Activated CD8-positive, alpha-beta memory T cell treated with anti-CD3 and anti-CD28 coated beads for 36 hours (primary cell): ENCODE results near the gene AKR1C3. TPM values are rescaled to one million over a fixed set of nuclear protein-coding genes. Genes with fewer than 3 reads are reported as not detected.
"Not testable (repeated sequence)": the region's sequence is repeated elsewhere in the genome, so short reads cannot be mapped to it uniquely, and the experiment has no call there.

ENCODE experiments used
- CTCF ChIA-PET: fragments of 350-600 bp; sonication (Branson Sonifier 250); formaldehyde crosslinking; loops from one replicate; lab custom pipeline; 2021; ENCODE audit warnings: antibody characterized with exemption; lab: Charles Lee
- POLR2A ChIA-PET: fragments of 350-600 bp; sonication (Branson Sonifier 250); formaldehyde crosslinking; loops from one replicate; lab custom pipeline; 2021; ENCODE audit warnings: antibody characterized with exemption; lab: Charles Lee
- total RNA-seq, 2 experiments: library from RNA; stranded (reverse); gene quantifications; one replicate each; pipeline ENCODE4 v1.2.3, GENCODE V29; 2021

Gene AKR1C3
- total RNA-seq, 2 experiments from 2014 or later, result not detected

GRCh38 chr10:5081091-5081490 lies 13.1 kb upstream of the AKR1C3 start:
- CTCF ChIA-PET, result no interaction called here
- POLR2A ChIA-PET, result no interaction called here

- ChIA-PET POLR2A (no interaction called here), CTCF (no interaction called here)
Measured at GRCh38 chr10:5088703-5089261, 5.4 kb upstream of the AKR1C3 start.

GRCh38 chr10:5089865-5090264 lies 4.3 kb upstream of the AKR1C3 start:
- ChIA-PET POLR2A (no interaction called here), CTCF (no interaction called here)

- CTCF ChIA-PET, result no interaction called here
- POLR2A ChIA-PET, result no interaction called here
Measured at GRCh38 chr10:5090551-5090950, 3.7 kb upstream of the AKR1C3 start.

GRCh38 chr10:5091196-5091595 lies 3.0 kb upstream of the AKR1C3 start:
- CTCF ChIA-PET, result no interaction called here
- POLR2A ChIA-PET, result no interaction called here

- ChIA-PET POLR2A (no interaction called here), CTCF (interaction anchor here (0.7 kb wide), 1 partner anchor 237 kb away, joined by 4 read pairs; no protein-coding TSS in a partner anchor)
Measured at GRCh38 chr10:5092375-5092774, 1.8 kb upstream of the AKR1C3 start.

- POLR2A ChIA-PET, result no interaction called here
- CTCF ChIA-PET, result interaction anchor here (0.7 kb wide), 1 partner anchor 238 kb away, joined by 4 read pairs; no protein-coding TSS in a partner anchor
Measured at GRCh38 chr10:5092848-5093790, 1.1 kb upstream of the AKR1C3 start.

GRCh38 chr10:5095687-5096086 lies 1.5 kb downstream of the AKR1C3 start:
- ChIA-PET POLR2A (no interaction called here), CTCF (no interaction called here)

GRCh38 chr10:5096108-5096507 lies 1.9 kb downstream of the AKR1C3 start:
- ChIA-PET POLR2A (no interaction called here), CTCF (no interaction called here)

- POLR2A ChIA-PET, result not testable (repeated sequence)
Measured at GRCh38 chr10:5102479-5102878, 8.3 kb downstream of the AKR1C3 start.

GRCh38 chr10:5103481-5103880 lies 9.3 kb downstream of the AKR1C3 start:
- POLR2A ChIA-PET, result no interaction called here
- CTCF ChIA-PET, result no interaction called here

More at GRCh38 chr10:5102479-5102878, 8.3 kb downstream of the AKR1C3 start:
- CTCF ChIA-PET, result not testable (repeated sequence)

- CTCF ChIA-PET, result no interaction called here
- POLR2A ChIA-PET, result no interaction called here
Measured at GRCh38 chr10:5105626-5106025, 11.4 kb downstream of the AKR1C3 start.

- POLR2A ChIA-PET, result no interaction called here
- CTCF ChIA-PET, result no interaction called here
Measured at GRCh38 chr10:5106553-5106952, 12.3 kb downstream of the AKR1C3 start.

- CTCF ChIA-PET, result no interaction called here
- POLR2A ChIA-PET, result no interaction called here
Measured at GRCh38 chr10:5107860-5108526, 13.8 kb downstream of the AKR1C3 start.

- CTCF ChIA-PET, result no interaction called here
- POLR2A ChIA-PET, result no interaction called here
Measured at GRCh38 chr10:5108658-5109416, 14.6 kb downstream of the AKR1C3 start.

- POLR2A ChIA-PET, CTCF ChIA-PET: not testable (repeated sequence)
Measured at GRCh38 chr10:5109861-5110260, 15.6 kb downstream of the AKR1C3 start.

- ChIA-PET POLR2A (no interaction called here), CTCF (no interaction called here)
Measured at GRCh38 chr10:5116621-5117020, 22.4 kb downstream of the AKR1C3 start.

GRCh38 chr10:5117026-5117425 lies 22.8 kb downstream of the AKR1C3 start:
- ChIA-PET CTCF (no interaction called here), POLR2A (no interaction called here)

GRCh38 chr10:5119997-5120396 lies 25.8 kb downstream of the AKR1C3 start:
- CTCF ChIA-PET, POLR2A ChIA-PET: not testable (repeated sequence)

GRCh38 chr10:5123886-5124285 lies 29.7 kb downstream of the AKR1C3 start:
- POLR2A ChIA-PET, result no interaction called here
- CTCF ChIA-PET, result no interaction called here
